RPMI7951 (cell line): ENCODE measurements around the gene SNX10. TPM values are rescaled to one million over a fixed set of nuclear protein-coding genes. Genes with fewer than 3 reads are reported as not detected.

Experiments used
- DNase-seq: peaks from one replicate; pipeline ENCODE4 v3.0.0-alpha.2; 2012; ENCODE audit warnings: low read depth
- total RNA-seq: library from RNA; depleted of rRNA; stranded (reverse); fragments of >200 nt; shearing (Covaris generic); gene quantifications from 2 replicates; pipeline ENCODE4 v1.2.3, GENCODE V29; 2014

SNX10 gene
- total RNA-seq, 1 experiment from 2014 or later, result 31.1 TPM

DNA sequence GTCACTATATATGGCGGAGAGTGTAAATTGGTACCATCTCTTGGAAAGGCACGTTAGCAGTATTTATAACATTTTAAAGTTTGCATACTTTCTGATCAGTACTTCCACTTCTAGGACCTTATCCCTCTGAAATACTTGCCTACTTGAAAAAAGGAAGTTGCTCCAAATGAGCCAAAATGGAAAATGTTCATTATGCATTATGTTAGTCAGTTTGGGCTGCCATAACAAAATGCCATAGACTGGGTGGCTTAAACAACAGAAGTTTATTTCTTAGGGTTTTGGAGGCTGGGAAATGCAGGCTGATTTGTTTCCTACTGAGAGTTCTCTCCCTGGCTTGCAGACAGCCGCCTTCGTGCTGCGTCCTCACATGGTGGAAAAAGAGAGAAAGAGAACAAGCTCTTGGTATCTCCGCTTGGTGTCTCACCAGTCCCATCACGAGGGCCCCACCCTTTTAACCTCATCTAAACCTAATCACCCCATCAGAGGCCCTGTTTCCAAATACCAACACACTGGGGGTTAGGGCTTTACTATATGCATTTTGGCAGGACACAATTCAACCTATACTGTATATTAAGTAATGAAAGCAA is 6.9 kb downstream of the SNX10 start:
- no peak for DNase-seq

DNA sequence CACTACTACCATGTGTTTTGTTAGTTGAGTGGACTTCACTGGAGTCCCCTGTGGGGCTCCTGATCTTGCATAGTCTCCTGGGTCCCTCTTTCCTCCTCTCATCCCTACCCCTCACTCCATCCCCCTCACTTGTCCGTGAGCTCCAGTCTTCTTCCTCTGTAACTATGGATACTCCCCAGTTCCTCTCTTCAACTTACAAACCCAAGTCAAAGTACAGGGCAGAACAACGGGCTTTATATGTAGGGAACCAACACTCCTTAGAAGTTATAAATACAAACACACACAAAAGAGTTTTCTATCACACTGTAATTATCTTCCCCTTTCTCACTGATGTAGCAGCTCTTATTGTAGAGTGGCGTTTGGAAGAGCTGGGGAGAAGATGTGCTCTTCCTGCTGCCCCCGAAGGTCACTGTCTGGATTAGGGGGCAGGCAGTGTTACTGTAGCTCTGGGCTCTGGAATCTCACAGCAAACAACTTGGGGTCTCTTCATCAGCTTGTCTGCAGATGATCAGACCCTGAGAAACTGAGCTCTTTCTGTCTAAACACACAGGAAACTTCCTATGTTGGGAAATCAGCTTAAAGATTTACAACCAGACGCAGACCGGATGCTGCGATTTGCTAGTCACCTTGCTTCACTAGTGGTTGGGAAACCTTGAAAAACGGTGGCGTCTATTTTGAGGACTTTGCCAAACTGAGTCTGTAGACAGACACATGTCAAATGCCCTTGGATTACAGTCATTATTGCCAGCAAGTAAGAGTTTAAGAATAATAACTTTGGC is 13.6 kb downstream of the SNX10 start:
- DNase-seq, result no peak

DNA sequence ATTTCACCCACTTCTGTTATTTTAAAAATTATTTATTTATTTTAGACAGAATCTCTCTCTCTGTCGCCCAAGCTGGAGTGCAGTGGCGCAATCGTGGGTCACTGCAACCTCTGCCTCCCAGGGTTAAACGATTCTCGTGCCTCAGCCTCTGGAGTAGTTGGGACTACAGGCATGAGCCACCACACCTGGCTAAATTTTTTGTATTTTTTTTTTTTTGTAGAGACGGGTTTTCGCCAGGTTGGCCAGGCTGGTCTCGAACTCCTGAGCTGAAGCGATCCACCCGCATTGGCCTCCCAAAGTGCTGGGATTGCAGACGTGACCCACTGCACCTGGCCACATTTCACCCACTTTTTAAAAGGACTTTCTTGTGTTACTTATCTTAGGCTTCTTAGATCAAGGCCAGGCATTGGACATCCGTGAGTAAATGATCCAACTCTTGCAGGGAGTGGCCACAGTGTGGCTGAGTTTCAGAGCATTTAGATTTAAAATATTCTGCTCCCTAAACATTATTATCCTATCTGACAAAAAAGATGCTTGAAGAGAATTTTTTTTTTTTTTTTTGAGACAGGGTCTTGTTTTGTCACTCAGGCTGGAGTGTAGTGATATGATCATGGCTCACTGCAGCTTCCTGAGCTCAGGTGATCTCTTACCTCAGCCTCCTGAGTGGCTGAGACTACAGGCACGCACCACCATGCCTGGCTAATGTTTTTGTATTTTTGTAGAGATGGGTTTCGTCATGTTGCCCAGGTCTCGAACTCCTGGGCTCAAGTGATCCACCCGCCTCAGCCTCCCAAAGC is 14.4 kb downstream of the SNX10 start:
- DNase-seq, result no peak

DNA sequence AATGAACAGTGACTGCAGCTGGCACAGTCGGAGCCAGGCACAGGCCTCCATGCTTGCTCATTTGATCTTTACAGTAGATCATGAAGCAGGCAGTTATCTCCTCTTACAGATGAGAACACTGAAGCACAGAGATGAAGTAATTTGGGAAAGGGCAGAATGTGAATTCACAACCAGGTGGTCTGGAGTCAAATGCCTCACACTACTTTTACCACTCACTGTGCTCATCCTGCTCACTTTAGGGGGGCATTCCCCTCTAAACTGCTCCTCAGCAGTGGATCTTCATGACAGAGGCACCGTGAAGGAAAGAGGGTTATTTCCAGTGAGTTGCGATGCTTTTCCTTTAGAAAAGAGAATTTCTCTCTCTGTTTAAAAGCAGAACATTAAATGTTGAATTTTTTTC is 15.1 kb downstream of the SNX10 start:
- DNase-seq, result no peak

DNA sequence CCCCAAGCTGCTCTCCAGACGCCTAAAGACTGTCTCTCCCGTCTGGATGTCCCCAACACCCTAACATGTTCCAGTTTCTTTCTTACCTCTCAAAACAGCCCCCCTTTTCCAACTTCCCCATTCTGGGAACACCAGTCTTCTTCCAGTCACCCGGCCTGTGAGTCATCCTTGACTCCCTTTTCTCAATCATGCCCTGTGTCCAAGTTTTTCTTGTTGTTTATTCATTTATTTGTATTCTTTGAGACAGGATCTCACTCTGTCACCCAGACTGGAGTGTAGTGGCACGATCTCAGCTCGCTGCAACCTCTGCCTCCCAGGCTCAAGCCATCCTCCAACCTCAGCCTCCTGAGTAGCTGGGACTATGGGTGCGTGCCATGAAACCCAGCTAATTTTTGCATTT is 15.6 kb downstream of the SNX10 start:
- peak; percentile 71 for DNase-seq

DNA sequence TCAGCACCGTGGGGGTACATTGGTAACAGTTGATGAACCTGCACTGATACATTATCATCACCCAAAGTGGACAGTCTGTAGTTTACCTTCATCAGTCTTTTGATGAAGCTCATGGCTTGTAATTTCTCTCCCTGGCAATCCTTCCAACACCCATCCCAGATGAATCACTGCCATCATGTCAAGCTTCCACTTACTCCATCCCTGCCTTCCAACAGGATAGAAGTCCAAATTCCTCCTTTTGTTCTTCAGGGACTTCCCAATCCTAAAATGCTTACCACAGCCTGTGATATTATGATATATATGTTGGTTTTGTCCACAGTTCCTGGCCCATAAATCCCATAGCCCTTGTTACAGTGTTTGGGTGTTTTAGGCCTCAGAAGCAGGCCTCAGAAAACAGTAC is 16.1 kb downstream of the SNX10 start:
- no peak for DNase-seq

DNA sequence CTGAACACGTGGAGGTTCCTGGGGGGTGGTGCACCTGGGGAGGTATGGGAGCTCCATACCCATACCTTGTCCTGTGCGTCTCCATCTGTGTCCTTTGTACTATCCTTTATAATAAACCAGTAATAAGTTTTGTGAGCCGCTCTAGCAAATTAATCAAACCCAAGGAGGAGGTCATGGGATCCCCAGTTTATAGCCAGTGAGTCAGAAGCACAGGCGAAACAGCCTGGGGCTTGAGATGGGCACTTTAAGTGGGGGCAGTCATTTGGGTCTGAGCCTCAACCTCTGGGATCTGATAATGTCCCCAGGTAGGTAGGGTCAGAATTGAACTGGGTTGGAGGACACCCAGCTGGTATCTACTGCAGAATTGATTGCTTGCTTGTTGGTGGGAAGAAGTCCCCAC is 16.9 kb downstream of the SNX10 start:
- DNase-seq, result peak; percentile 26

DNA sequence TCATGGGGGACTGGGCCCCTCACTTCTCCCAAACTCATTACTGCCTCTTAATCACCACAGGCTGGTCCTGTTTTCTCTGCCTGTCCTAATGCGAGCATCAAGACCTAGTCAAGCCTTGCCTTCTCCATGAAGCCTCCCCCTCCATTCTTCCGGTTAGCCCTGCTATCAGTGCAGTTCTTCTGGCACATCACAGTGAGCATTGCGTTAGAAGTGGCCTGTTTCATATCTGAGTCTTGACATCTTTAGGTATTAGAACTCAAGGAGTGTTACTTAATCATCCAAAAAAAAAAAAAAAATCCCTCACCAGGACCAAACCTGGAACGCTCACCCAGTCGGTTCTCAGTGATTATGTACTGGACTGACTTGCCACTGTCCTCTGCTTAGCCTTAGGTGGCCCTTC is 17.4 kb downstream of the SNX10 start:
- no peak for DNase-seq

DNA sequence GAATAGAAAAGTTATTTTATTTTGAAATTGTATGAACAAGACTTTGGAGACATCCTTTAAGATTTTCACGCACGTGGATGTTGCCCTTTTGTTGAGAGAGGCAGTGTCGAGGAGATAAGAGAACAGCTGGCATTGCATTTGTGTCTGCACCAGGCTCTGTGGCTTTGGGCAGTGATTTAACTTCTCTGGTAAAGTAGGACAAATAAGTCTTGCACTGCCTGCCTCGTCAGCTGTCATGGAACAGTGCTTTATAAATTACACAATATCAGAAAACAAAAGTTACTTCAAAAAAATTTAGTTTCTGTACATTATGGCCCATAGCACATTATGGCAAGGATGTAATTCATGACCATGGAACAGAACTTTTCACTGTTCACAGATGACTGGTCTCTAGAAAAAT is 20.1 kb downstream of the SNX10 start:
- DNase-seq, result no peak

DNA sequence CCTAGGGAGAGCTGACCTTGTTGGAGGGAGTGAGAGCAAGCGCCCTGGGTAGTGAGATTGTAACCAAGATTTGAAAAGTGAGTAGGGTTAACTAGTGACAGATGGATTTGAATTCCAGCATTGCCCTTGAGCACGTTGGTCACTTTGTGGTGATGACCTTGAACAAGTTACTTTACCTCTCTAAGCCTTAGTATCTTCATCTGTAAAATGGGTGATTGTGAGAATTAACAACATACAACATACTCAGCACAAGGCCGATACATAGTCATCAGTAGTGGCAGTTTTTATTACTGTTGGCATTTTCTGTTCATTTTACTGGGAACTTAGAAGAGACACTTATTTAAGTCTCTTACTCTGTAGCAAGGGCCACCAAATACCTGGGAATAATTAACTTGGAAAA is 25.5 kb downstream of the SNX10 start:
- no peak for DNase-seq

DNA sequence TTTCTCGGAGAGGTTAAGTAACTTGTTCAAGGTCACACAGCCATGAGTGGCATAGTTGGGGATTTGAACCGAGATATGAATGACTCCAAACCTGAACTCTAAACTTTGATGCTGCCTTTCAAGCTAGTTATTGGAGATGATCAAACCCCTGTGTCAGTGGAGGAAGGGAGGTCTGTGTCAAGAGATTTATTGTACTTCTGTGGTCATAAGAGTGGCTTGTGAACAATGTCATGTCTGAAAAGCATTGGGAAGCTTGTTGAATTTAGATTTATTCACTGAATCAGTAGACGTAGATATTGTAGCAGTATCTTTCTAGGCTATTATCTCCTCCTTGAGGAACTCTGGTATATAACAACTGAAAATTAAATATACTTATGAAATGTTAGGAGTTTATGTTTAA is 27.3 kb downstream of the SNX10 start:
- DNase-seq, result no peak

DNA sequence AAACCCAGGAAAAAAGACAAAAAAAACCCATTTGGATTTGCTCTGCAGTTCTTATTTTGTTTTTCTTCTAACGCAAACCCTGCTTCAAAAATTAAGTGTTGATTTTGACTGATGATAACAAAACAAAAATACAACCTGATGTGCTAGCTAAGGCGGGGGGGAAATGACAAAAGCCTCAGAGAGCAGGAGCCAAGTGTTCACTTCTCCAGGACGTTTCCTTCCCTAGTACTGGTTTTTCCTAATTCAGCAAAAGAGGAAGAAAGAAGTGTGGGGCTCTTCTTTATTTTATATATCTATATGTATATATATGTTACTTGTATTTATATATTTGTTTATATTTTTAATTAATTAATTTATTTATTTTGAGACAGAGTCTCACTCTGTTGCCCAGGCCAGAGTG is 28.0 kb downstream of the SNX10 start:
- no peak for DNase-seq

DNA sequence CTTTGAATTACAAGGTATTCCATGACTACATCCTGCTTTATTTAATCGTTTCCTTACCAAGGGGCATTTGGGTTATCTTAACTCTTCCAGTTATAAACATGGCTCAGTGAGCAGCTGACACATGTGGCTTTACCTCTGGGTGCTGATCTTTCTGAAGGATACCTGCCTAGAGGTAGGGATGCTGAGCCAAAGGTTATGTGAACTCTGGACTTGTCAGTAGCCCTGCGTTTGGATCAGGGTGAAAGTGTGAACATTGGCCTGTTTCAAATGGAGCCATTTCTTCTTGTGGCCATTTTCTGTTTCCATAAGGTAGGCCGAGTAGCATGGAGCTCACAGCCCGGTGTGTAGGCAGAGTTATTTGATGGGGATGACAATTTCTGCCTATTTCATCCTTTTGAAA is 29.2 kb downstream of the SNX10 start:
- DNase-seq, result no peak

DNA sequence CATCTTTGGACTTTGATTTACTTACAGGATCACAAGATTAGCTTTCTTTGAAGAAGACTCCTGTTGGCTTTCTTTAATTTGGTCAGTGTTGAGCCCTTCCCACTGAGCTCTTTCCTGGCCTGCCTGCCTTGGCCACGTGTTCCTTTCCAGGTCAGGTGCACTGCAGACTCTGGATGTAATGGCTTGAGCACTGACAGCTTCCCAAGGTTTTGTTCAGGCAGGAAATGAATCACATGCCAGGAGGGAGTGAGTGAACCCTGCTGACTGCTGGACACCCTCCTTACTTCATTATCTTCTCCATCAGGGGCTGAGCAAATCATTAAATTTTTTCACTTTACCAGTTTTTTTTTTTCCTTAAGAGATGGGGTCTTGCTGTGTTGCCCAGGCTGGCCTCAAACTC is 29.8 kb downstream of the SNX10 start:
- DNase-seq, result peak; percentile 54

DNA sequence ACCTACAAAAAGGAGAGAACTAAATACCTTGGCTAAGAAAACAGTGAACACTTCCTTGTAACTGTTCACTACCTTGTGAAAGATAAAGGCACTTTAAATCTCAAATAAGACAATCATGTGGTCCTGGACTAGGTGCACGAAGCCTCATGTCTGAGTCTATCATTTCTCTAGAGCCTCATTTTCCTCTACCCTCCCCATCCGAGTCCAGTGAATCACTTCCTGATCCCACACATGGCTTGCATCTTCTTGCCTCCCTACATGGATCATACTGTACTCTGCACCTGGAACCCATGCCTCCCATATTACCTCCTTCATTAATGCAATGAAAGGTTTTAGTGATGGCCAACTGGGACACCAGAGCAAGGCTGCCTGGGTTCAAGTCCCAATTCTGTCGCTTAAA is 34.5 kb downstream of the SNX10 start:
- peak; percentile 20 for DNase-seq

DNA sequence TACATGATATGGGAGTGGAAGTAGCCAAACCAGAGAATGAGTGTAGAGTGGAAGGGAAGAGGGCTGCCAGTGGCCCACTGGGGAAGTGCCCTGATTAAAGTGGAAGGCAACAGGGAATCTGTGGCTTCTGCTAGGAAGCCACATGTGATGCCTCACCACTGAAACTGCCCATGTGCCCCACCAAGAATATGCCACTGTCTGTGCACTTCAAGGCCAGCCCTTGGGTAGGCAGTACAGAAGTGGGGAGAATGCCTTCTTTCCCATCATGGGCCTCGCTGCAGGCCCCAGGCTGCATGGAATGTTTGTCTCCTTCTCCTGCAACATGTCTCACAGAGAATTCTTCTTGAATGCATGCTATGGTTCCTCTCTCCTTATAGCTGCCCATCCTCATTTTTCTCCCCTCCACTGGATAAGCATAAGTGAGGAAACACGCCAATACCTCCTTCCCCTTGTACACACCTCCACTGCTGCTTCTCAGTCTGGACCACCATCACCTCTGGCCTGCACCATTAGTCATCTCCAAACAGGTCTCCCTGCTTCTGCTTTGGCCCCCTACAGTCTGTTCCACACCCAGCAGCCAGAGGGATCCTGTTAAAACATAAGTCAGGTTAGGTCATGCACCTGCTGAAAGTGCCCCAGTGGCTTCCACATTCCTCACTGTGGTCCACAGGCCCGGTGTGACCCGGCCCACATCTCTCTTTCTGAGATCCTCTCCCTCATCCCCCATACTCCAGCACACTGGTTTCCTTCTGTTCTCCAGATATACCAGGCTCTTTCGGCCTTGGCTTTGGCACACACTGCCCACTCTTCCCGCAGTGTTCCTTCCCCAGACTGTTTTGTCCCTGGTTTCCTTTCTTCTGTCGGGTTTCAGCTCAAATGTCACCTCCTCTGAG is 37.1 kb downstream of the SNX10 start:
- DNase-seq, result no peak

DNA sequence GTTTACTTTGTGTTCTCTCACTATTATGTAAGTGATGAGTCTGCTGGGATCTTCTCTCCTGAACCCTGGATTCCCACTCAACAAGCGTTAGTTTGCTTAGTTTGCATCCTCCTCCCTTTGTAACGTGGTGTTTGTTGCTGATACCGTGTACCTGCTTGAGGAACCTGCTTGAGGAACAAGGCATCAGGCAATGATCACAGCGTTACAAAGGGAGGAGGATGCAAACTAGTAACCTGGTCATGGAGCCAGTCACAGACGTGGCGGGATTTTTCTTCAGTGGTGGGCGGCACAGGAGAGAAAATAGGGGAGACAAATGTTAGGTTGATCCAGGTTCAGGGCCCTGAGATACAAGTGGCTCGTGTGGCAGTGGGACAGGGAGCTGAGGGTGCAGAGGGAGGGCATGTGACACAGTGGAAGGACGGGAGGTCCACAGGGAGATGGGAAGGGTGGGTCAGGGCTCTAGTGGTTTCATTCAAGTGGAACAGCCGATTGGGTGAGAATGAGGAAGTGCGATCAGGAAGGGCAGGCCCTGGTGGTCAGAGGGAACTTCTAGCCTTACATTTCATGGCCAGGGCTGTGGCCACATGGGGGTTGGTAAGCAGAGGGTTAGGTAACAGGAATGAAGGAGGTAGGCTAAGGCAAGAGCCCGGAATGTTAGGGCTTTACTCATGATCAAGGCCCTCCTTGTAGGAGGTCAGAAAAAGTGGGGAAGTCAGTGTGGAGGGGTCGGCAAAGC is 38.0 kb downstream of the SNX10 start:
- DNase-seq, result no peak

DNA sequence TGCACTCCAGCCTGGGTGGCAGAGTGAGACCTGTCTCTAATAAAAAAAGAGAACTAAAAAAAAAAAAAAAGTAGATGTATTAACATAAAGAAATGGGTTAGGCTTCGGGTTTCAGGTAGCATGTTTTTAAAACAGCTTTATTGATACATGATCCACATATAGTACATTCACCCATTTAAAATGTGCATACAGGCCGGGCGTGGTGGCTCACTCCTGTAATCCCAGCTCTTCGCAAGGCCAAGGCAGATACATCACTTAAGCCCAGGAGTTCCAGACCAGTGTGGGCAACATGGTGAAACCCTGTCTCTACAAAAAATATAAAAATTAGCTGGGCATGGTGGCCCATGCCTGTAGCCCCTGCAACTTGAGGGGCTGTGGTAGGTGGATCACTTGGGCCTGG is 39.5 kb downstream of the SNX10 start:
- no peak for DNase-seq

DNA sequence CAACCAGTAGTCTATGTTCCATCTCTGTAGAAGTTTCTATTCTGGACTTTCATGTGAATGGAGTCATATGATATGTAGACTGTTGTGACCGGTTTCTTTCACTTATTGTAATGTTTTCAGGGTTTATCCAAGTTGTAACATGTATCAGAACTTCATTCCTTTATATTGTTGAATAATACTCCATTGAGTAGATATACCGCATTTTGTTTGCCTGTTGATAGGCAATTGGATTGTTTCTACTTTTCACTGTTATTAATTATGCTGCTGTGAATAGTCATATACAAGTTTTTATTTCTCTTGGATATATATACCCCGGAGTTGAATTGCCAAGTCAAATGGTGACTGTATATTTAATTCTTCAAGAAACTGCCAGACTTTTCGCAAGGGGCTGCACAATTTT is 40.1 kb downstream of the SNX10 start:
- DNase-seq, result no peak

DNA sequence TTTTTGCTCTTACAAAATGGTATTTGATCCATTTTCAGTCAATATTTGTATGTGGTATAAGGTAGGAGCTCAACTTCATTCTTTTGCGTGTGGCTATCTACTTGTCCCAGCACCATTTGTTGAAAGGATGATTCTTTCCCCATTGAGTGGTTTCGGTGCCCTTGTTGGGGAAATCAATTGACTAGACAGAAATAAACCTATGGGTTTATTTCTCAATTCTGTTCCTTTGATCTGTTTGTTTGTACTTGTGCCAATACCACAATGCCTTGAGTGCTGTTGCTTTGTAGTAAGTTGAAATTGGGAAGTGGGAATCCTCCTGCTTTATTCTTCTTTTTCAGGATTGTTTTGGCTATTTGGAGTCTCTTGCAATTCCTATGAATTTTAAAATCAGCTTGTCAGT is 41.0 kb downstream of the SNX10 start:
- no peak for DNase-seq

DNA sequence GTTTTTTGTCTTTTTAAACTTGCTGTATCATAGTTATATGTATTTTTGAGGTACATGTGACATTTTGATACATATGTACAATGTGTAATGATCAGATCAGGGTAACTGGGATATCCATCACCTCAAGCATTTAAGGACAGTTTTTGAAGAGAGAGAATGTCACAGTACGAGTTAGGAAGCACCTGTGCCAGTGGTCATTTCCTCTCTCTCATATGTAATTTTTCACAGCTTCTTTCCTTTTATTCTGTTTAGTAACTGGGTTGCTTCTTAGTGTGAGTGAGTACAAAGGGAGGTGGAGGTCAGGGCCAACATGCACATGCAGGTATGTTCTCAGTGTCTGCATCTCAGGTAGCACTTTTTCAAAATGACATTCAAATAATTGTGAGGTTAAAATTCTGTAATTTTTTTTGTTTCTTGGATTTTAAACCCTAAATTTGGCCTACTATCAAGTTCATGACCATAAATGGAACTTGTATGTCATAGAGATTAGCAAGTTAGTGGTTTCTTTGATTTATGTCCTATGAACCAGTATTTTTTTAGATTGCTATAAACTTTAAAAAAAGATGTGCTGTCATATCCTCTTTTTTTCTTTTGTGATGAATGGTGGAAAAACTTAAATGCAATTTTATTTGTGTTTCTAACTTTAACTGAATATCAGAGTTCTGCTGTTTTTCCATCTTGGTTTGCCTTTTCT is 42.7 kb downstream of the SNX10 start:
- no peak for DNase-seq
